ENCODE results near the gene ZSCAN9. TPM values are rescaled to one million over a fixed set of nuclear protein-coding genes. Genes with fewer than 3 reads are reported as not detected.

Gene ZSCAN9
- total and polyA plus RNA-seq, 4 experiments from 2014 or later: 1.2 to 4.4 (median 3.4) TPM

- POLR2A ChIA-PET (ENCODE audit: partially characterized antibody): no interaction called here
- peaks cover 4 to 10% of the 10 kb centered on the region in 2 donors for H3K36me3 Mint-ChIP-seq
These were observed 682 bp upstream of the ZSCAN9 start for GRCh38 chr6:28224131-28225055.

GRCh38 chr6:28226460-28226859 lies 1.4 kb downstream of the ZSCAN9 start:
- intact Hi-C loops (cut with micrococcal nuclease): no loop called here

More at GRCh38 chr6:28224131-28225055, 682 bp upstream of the ZSCAN9 start:
- H3K36me3 ChIP-seq (ENCODE audit: insufficient read depth, low read length): no peaks in the 10 kb centered on the region
- CTCF ChIA-PET (ENCODE audit: partially characterized antibody): no interaction called here
- peak overlapping the region; percentile 91 to 97 (median 94) for H3K4me3 Mint-ChIP-seq
- no peak for DNase-seq
- H3K4me1 Mint-ChIP-seq: peaks cover 8 to 15% (median 8%) of the 10 kb centered on the region in 4 donors
- peaks cover 7% of the 10 kb centered on the region for H3K4me1 ChIP-seq (ENCODE audit: insufficient read depth, low read length)
- H3K27me3 Mint-ChIP-seq: peaks cover 36% of the 10 kb centered on the region in 2 donors
- H3K9me3 Mint-ChIP-seq: peaks cover 0 to 8% (median 0%) of the 10 kb centered on the region in 8 donors
- H3K9me3 ChIP-seq (ENCODE audit: control insufficient read depth in 1 of 2, low read length in 2 of 2): no peaks in the 10 kb centered on the region
- peak overlapping the region; percentile 60 to 74 for H3K4me3 ChIP-seq (ENCODE audit: low read length in 2 of 2)
- intact Hi-C loops (cut with micrococcal nuclease): no loop called here
- no peak overlapping the region for H3K27ac ChIP-seq (ENCODE audit: low read depth, low read length)
- peaks cover 14% of the 10 kb centered on the region for H3K27me3 ChIP-seq (ENCODE audit: insufficient read depth, low read length)
- H3K27ac Mint-ChIP-seq: peak overlapping the region in 4 of 7 donors; percentile 69 to 92 (median 90)

DNA sequence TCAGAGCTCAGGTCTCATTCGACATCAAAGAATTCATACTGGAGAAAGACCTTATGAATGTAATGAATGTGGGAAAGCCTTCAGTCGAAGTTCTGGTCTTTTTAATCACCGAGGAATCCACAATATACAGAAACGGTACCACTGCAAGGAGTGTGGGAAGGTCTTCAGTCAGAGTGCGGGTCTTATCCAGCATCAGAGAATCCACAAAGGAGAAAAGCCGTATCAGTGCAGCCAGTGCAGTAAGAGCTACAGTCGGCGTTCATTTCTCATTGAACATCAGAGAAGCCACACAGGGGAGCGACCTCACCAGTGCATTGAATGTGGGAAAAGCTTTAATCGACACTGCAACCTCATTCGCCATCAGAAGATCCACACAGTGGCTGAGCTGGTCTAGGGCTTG lies 7.7 kb downstream of the ZSCAN9 start:
- Mint-ChIP-seq H3K4me3 (no peak overlapping the region), H3K9me3 (no peaks in the 10 kb centered on the region), H3K27ac (no peak overlapping the region), H3K36me3 (peaks cover 8 to 29% of the 10 kb centered on the region in 2 donors), H3K4me1 (no peaks in the 10 kb centered on the region), H3K27me3 (peaks cover 3% of the 10 kb centered on the region in 2 donors)
- H3K27ac ChIP-seq (ENCODE audit: low read depth, low read length): no peak overlapping the region
- H3K9me3 ChIP-seq (ENCODE audit: control insufficient read depth in 1 of 2, low read length in 2 of 2): no peaks in the 10 kb centered on the region
- H3K36me3 ChIP-seq (ENCODE audit: insufficient read depth, low read length): no peaks in the 10 kb centered on the region
- ChIA-PET POLR2A (ENCODE audit: partially characterized antibody) (no interaction called here), CTCF (ENCODE audit: partially characterized antibody) (no interaction called here)
- intact Hi-C loops (cut with micrococcal nuclease): no loop called here
- no peaks in the 10 kb centered on the region for H3K27me3 ChIP-seq (ENCODE audit: insufficient read depth, low read length)
- no peaks in the 10 kb centered on the region for H3K4me1 ChIP-seq (ENCODE audit: insufficient read depth, low read length)
- DNase-seq: no peak
- no peak overlapping the region for H3K4me3 ChIP-seq (ENCODE audit: low read length in 2 of 2)

More at GRCh38 chr6:28226460-28226859, 1.4 kb downstream of the ZSCAN9 start:
- ChIA-PET POLR2A (ENCODE audit: partially characterized antibody) (no interaction called here), CTCF (ENCODE audit: partially characterized antibody) (interaction anchor here (0.5 kb wide), 1 partner anchor 84 kb away, joined by 3 read pairs; no protein-coding TSS in a partner anchor)
- Histone ChIP-seq H3K4me3 (ENCODE audit: low read length in 2 of 2) (no peak overlapping the region), H3K36me3 (ENCODE audit: insufficient read depth, low read length) (no peaks in the 10 kb centered on the region), H3K4me1 (ENCODE audit: insufficient read depth, low read length) (peaks cover 7% of the 10 kb centered on the region), H3K9me3 (ENCODE audit: control insufficient read depth in 1 of 2, low read length in 2 of 2) (no peaks in the 10 kb centered on the region), H3K27me3 (ENCODE audit: insufficient read depth, low read length) (peaks cover 8% of the 10 kb centered on the region), H3K27ac (ENCODE audit: low read depth, low read length) (no peak overlapping the region)
- H3K27me3 Mint-ChIP-seq: peaks cover 22 to 23% of the 10 kb centered on the region in 2 donors
- no peak overlapping the region for H3K27ac Mint-ChIP-seq
- peaks cover 0 to 4% (median 0%) of the 10 kb centered on the region in 8 donors for H3K9me3 Mint-ChIP-seq
- H3K36me3 Mint-ChIP-seq: peaks cover 10 to 18% of the 10 kb centered on the region in 2 donors
- H3K4me1 Mint-ChIP-seq: peaks cover 8 to 15% (median 8%) of the 10 kb centered on the region in 4 donors
- no peak for DNase-seq
- peak overlapping the region in 2 of 8 donors; percentile 91 to 93 for H3K4me3 Mint-ChIP-seq

- no peak overlapping the region for H3K27ac Mint-ChIP-seq
- H3K9me3 Mint-ChIP-seq: no peaks in the 10 kb centered on the region
- H3K36me3 Mint-ChIP-seq: peaks cover 0 to 23% of the 10 kb centered on the region in 2 donors
- intact Hi-C loops (cut with micrococcal nuclease): no loop called here
- H3K27me3 Mint-ChIP-seq: peaks cover 3% of the 10 kb centered on the region in 2 donors
- no peaks in the 10 kb centered on the region for H3K4me1 Mint-ChIP-seq
- Histone ChIP-seq H3K27me3 (ENCODE audit: insufficient read depth, low read length) (no peaks in the 10 kb centered on the region), H3K4me1 (ENCODE audit: insufficient read depth, low read length) (no peaks in the 10 kb centered on the region), H3K4me3 (ENCODE audit: low read length in 2 of 2) (no peak overlapping the region), H3K27ac (ENCODE audit: low read depth, low read length) (no peak overlapping the region), H3K9me3 (ENCODE audit: control insufficient read depth in 1 of 2, low read length in 2 of 2) (no peaks in the 10 kb centered on the region), H3K36me3 (ENCODE audit: insufficient read depth, low read length) (no peaks in the 10 kb centered on the region)
- no peak overlapping the region for H3K4me3 Mint-ChIP-seq
- no peak for DNase-seq
- ChIA-PET POLR2A (ENCODE audit: partially characterized antibody) (no interaction called here), CTCF (ENCODE audit: partially characterized antibody) (no interaction called here)
These were observed 10.9 kb downstream of the ZSCAN9 start for GRCh38 chr6:28235912-28236452.

- CTCF ChIA-PET (ENCODE audit: partially characterized antibody): no interaction called here
- Histone ChIP-seq H3K36me3 (ENCODE audit: insufficient read depth, low read length) (no peaks in the 10 kb centered on the region), H3K9me3 (ENCODE audit: control insufficient read depth in 1 of 2, low read length in 2 of 2) (no peaks in the 10 kb centered on the region), H3K4me3 (ENCODE audit: low read length in 2 of 2) (no peak overlapping the region), H3K27me3 (ENCODE audit: insufficient read depth, low read length) (no peaks in the 10 kb centered on the region), H3K4me1 (ENCODE audit: insufficient read depth, low read length) (no peaks in the 10 kb centered on the region), H3K27ac (ENCODE audit: low read depth, low read length) (no peak overlapping the region)
- no peaks in the 10 kb centered on the region for H3K9me3 Mint-ChIP-seq
- H3K4me1 Mint-ChIP-seq: no peaks in the 10 kb centered on the region
- peaks cover 7 to 21% of the 10 kb centered on the region in 2 donors for H3K36me3 Mint-ChIP-seq
- H3K27me3 Mint-ChIP-seq: peaks cover 3% of the 10 kb centered on the region in 2 donors
- no peak for DNase-seq
- intact Hi-C loops (cut with micrococcal nuclease): no loop called here
- no peak overlapping the region for H3K4me3 Mint-ChIP-seq
- POLR2A ChIA-PET (ENCODE audit: partially characterized antibody): no interaction called here
- H3K27ac Mint-ChIP-seq: no peak overlapping the region
These were observed 14.6 kb downstream of the ZSCAN9 start for GRCh38 chr6:28239636-28240035.

DNA sequence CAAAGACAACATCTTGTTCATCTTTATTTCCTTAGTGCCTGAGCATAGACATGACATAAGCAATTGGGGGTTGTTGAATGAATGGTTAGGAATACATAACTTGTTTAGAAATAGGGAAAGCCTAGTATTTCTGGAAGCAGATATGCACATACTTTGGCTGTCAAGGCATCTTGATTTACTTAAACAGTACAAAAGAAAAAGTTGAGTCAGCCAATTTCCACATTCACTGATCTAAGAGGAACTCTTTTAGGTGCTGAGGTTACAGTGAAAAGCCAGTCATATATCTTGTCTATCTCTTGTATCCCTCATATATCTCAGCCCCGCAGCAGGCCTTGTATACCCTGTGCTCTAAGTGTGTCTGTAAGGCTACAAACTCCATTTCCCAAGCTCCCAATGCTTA lies 15.4 kb downstream of the ZSCAN9 start:
- no peak overlapping the region for H3K4me3 Mint-ChIP-seq
- H3K4me1 ChIP-seq (ENCODE audit: insufficient read depth, low read length): no peaks in the 10 kb centered on the region
- no peaks in the 10 kb centered on the region for H3K9me3 Mint-ChIP-seq
- intact Hi-C loops (cut with micrococcal nuclease): no loop called here
- ChIA-PET CTCF (ENCODE audit: partially characterized antibody) (no interaction called here), POLR2A (ENCODE audit: partially characterized antibody) (no interaction called here)
- no peaks in the 10 kb centered on the region for H3K4me1 Mint-ChIP-seq
- H3K27ac Mint-ChIP-seq: no peak overlapping the region
- no peak for DNase-seq
- peaks cover 8% of the 10 kb centered on the region for H3K36me3 ChIP-seq (ENCODE audit: insufficient read depth, low read length)
- H3K27ac ChIP-seq (ENCODE audit: low read depth, low read length): no peak overlapping the region
- no peak overlapping the region for H3K4me3 ChIP-seq (ENCODE audit: low read length in 2 of 2)
- no peaks in the 10 kb centered on the region for H3K9me3 ChIP-seq (ENCODE audit: control insufficient read depth in 1 of 2, low read length in 2 of 2)
- H3K36me3 Mint-ChIP-seq: peaks cover 14 to 28% of the 10 kb centered on the region in 2 donors
- no peaks in the 10 kb centered on the region for H3K27me3 ChIP-seq (ENCODE audit: insufficient read depth, low read length)
- H3K27me3 Mint-ChIP-seq: peaks cover 1 to 3% of the 10 kb centered on the region in 2 donors

GRCh38 chr6:28243946-28244345 lies 18.9 kb downstream of the ZSCAN9 start:
- Histone ChIP-seq H3K36me3 (ENCODE audit: insufficient read depth, low read length) (peaks cover 34% of the 10 kb centered on the region), H3K9me3 (ENCODE audit: control insufficient read depth in 1 of 2, low read length in 2 of 2) (no peaks in the 10 kb centered on the region), H3K27ac (ENCODE audit: low read depth, low read length) (no peak overlapping the region), H3K4me1 (ENCODE audit: insufficient read depth, low read length) (no peaks in the 10 kb centered on the region), H3K27me3 (ENCODE audit: insufficient read depth, low read length) (no peaks in the 10 kb centered on the region), H3K4me3 (ENCODE audit: low read length in 2 of 2) (no peak overlapping the region)
- Mint-ChIP-seq H3K4me1 (peaks cover 0 to 7% (median 5%) of the 10 kb centered on the region in 4 donors), H3K9me3 (no peaks in the 10 kb centered on the region), H3K4me3 (no peak overlapping the region), H3K36me3 (peaks cover 44 to 53% of the 10 kb centered on the region in 2 donors), H3K27ac (no peak overlapping the region), H3K27me3 (no peaks in the 10 kb centered on the region)
- intact Hi-C loops (cut with micrococcal nuclease): no loop called here
- CTCF ChIA-PET (ENCODE audit: partially characterized antibody): no interaction called here
- POLR2A ChIA-PET (ENCODE audit: partially characterized antibody): no interaction called here
- no peak for DNase-seq

Data from CD4-positive, alpha-beta memory T cell (primary cell).